DMS114 treated with DMSO at 0.1 percent for 48 hours (cell line): ENCODE results near the gene KCNH8.

ENCODE experiments used
- DNase-seq: peaks from one replicate; lab custom pipeline; 2025; ENCODE audit not compliant: unreplicated experiment; lab: John Stamatoyannopoulos, UW

Gene KCNH8

GRCh38 chr3:19248767-19249166, 100.5 kb downstream of the KCNH8 start:
- DNase-seq: no peak

- DNase-seq: no peak
Measured at GRCh38 chr3:19250959-19251610, 102.8 kb downstream of the KCNH8 start.

- DNase-seq: no peak
Measured at GRCh38 chr3:19254189-19254588, 105.9 kb downstream of the KCNH8 start.

- no peak for DNase-seq
Measured at GRCh38 chr3:19254784-19255338, 106.6 kb downstream of the KCNH8 start.

GRCh38 chr3:19256313-19256712, 108.0 kb downstream of the KCNH8 start:
- DNase-seq: no peak

GRCh38 chr3:19263606-19264005, 115.3 kb downstream of the KCNH8 start:
- DNase-seq: no peak

- DNase-seq: no peak
Measured at GRCh38 chr3:19264424-19264823, 116.1 kb downstream of the KCNH8 start.

GRCh38 chr3:19267040-19267439, 118.7 kb downstream of the KCNH8 start:
- no peak for DNase-seq

GRCh38 chr3:19270481-19270880, 122.2 kb downstream of the KCNH8 start:
- DNase-seq: no peak

- DNase-seq: no peak
Measured at GRCh38 chr3:19272296-19272695, 124.0 kb downstream of the KCNH8 start.

GRCh38 chr3:19273091-19273490, 124.8 kb downstream of the KCNH8 start:
- DNase-seq: no peak

GRCh38 chr3:19274576-19274975, 126.3 kb downstream of the KCNH8 start:
- DNase-seq: no peak

GRCh38 chr3:19284974-19285373, 136.7 kb downstream of the KCNH8 start:
- DNase-seq: no peak

- DNase-seq: no peak
Measured at GRCh38 chr3:19293295-19293694, 145.0 kb downstream of the KCNH8 start.

- DNase-seq: no peak
Measured at GRCh38 chr3:19295208-19295607, 146.9 kb downstream of the KCNH8 start.

- no peak for DNase-seq
Measured at GRCh38 chr3:19331931-19332330, 183.6 kb downstream of the KCNH8 start.

GRCh38 chr3:19334120-19334519, 185.8 kb downstream of the KCNH8 start:
- DNase-seq: no peak

- DNase-seq: no peak
Measured at GRCh38 chr3:19338769-19339168, 190.5 kb downstream of the KCNH8 start.

GRCh38 chr3:19342389-19342788, 194.1 kb downstream of the KCNH8 start:
- DNase-seq: no peak

- DNase-seq: no peak
Measured at GRCh38 chr3:19346759-19347158, 198.4 kb downstream of the KCNH8 start.

- DNase-seq: no peak
Measured at GRCh38 chr3:19347671-19348070, 199.4 kb downstream of the KCNH8 start.

- no peak for DNase-seq
Measured at GRCh38 chr3:19348500-19348899, 200.2 kb downstream of the KCNH8 start.

- DNase-seq: peak; percentile 6
Measured at GRCh38 chr3:19348941-19349564, 200.7 kb downstream of the KCNH8 start.
